HG02884 (cell line): ENCODE results near the gene C19orf47.

ENCODE experiments used
- ATAC-seq: cut with Tn5 transposase; IDR thresholded peaks from one replicate; pipeline ENCODE4 v1.9.1; 2021; ENCODE audit warnings: mild to moderate bottlenecking, moderate library complexity; ENCODE audit not compliant: unreplicated experiment

The C19orf47 gene

GRCh38 chr19:40284251-40284500, 64.0 kb downstream of the C19orf47 start:
- ATAC-seq: no peak

- no peak for ATAC-seq
Measured at GRCh38 chr19:40283414-40284250, 64.6 kb downstream of the C19orf47 start.

GRCh38 chr19:40282920-40283319, 65.3 kb downstream of the C19orf47 start:
- no peak for ATAC-seq

GRCh38 chr19:40282209-40282580, 66.0 kb downstream of the C19orf47 start:
- no peak for ATAC-seq

GRCh38 chr19:40281381-40282208, 66.6 kb downstream of the C19orf47 start:
- ATAC-seq: no peak

- no peak for ATAC-seq
Measured at GRCh38 chr19:40280608-40281221, 67.5 kb downstream of the C19orf47 start.

GRCh38 chr19:40279761-40280607, 68.2 kb downstream of the C19orf47 start:
- no peak for ATAC-seq

GRCh38 chr19:40279120-40279551, 69.1 kb downstream of the C19orf47 start:
- no peak for ATAC-seq

- ATAC-seq: no peak
Measured at GRCh38 chr19:40278361-40279035, 69.7 kb downstream of the C19orf47 start.

- no peak for ATAC-seq
Measured at GRCh38 chr19:40277356-40278059, 70.7 kb downstream of the C19orf47 start.

GRCh38 chr19:40274585-40275544, 73.3 kb downstream of the C19orf47 start:
- ATAC-seq: no peak

GRCh38 chr19:40273469-40274360, 74.5 kb downstream of the C19orf47 start:
- no peak for ATAC-seq

GRCh38 chr19:40272261-40272660, 75.9 kb downstream of the C19orf47 start:
- ATAC-seq: no peak

- no peak for ATAC-seq
Measured at GRCh38 chr19:40271706-40272105, 76.5 kb downstream of the C19orf47 start.

- ATAC-seq: no peak
Measured at GRCh38 chr19:40270362-40271089, 77.7 kb downstream of the C19orf47 start.
